WI38 (cell line): ENCODE measurements around the gene MMP10.
"Not testable (repeated sequence)": the region's sequence is repeated elsewhere in the genome, so short reads cannot be mapped to it uniquely, and the experiment has no call there.

Experiments
- H3K4me3 ChIP-seq: 2 replicates; pipeline ENCODE4 v1.5.1; 2011; ENCODE audit warnings: low read depth, mild to moderate bottlenecking, control low read depth, low read length
- TF ChIP-seq, protein P1 (sequence below): IDR thresholded peaks from 2 replicates; pipeline ENCODE4 v1.5.1; 2012; ENCODE audit warnings: low read depth, mild to moderate bottlenecking, control low read depth, low read length

Gene MMP10

DNA sequence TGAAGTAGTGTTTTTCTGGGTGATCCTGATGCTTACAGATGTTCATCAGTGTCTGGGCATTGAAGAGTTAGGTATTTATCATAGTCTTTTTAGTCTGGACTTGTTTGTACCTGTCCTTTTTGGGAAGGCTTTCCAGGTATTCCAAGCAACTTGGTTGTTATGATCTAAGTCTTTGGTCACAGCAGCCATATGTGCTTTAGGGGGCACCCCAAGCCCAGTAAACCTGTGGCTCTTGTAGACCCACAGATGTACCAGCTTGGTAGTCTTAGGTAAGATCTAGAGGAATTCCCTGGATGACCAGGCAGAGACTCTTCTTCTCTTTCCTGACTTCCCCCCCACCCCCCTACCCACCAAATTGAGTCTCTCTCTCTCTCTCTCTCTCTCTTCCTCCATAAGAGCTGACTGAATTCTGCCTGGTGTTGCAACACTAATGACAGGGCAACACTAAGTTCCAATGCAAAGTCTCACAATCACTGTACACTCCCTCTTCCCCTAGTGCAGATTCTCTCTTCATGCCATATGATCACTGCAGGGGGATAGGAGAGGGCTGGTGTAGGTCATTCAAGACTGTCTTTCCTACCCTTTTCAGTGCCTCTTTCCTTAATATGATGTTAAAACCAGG, 31.2 kb downstream of the MMP10 start:
- no peak overlapping the region for H3K4me3 ChIP-seq
- TF ChIP-seq, protein P1, sequence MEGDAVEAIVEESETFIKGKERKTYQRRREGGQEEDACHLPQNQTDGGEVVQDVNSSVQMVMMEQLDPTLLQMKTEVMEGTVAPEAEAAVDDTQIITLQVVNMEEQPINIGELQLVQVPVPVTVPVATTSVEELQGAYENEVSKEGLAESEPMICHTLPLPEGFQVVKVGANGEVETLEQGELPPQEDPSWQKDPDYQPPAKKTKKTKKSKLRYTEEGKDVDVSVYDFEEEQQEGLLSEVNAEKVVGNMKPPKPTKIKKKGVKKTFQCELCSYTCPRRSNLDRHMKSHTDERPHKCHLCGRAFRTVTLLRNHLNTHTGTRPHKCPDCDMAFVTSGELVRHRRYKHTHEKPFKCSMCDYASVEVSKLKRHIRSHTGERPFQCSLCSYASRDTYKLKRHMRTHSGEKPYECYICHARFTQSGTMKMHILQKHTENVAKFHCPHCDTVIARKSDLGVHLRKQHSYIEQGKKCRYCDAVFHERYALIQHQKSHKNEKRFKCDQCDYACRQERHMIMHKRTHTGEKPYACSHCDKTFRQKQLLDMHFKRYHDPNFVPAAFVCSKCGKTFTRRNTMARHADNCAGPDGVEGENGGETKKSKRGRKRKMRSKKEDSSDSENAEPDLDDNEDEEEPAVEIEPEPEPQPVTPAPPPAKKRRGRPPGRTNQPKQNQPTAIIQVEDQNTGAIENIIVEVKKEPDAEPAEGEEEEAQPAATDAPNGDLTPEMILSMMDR: no peak

DNA sequence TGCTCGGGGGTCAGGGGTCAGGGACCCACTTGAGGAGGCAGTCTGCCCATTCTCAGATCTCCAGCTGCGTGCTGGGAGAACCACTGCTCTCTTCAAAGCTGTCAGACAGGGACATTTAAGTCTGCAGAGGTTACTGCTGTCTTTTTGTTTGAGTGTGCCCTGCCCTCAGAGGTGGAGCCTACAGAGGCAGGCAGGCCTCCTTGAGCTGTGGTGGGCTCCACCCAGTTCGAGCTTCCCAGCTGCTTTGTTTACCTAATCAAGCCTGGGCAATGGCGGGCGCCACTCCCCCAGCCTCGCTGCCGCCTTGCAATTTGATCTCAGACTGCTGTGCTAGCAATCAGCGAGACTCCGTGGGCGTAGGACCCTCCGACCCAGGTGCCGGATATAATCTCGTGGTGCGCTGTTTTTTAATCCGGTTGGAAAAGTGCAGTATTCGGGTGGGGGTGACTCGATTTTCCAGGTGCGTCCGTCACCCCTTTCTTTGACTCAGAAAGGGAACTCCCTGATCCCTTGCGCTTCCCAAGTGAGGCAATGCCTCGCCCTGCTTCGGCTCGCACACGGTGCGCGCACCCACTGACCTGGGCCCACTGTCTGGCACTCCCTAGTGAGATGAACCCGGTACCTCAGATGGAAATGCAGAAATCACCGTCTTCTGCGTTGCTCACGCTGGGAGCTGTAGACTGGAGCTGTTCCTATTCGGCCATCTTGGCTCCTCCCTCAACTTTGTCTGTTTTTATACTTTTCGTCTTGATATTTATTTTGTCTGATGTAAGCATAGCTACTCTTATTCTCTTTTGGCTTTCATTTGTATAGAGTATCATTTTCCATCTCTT, 33.5 kb downstream of the MMP10 start:
- not testable (repeated sequence) for H3K4me3 ChIP-seq

DNA sequence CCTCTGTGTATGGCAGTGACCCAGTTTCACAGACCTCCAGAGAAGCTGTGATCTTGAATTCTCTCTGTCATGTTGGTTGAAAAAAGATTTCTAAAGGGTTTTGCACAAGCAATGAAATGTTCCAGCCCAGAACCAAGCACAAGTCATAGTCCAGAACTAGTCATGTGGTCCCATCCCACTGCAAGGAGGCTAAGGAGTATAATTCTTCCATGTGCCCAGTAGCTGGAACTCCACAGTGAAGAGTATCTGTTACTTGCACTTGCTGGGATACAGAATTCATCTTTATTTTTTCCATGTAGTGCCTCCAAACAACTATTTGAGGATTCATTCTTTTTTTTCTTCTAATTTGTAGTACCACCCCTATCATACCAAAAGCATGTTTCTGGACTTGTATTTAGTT, 45.8 kb downstream of the MMP10 start:
- no peak overlapping the region for H3K4me3 ChIP-seq
- TF ChIP-seq, protein P1: no peak

DNA sequence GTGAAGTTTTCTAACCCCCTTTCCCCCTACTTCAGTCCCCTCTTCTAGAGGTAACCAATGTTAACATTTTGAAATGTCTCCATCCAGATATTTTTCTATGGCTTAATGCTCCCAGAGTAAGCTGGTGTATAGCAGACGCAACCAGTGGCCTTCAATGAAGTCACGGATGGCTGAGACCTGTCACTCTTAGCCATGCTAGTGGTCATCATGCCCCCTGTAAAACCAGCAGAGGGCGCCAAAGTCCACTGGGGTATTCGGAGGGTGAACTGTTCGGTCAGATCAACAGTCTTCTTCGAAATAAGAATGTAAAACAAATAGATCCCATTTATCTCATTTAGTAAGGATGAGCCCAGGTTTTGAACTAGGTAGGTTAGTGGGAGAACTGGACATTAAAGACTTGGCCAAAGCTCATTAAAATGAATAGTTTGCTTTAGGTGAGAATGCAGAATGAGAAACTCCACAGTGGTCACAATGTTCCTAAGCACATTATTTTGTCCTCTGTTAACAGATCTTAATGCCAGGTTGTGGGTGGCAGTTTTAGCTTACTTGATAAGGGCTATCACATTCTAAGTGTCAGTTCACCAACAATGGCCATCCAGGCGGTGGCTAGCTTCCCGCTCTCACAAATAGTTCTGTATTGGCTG, 47.1 kb downstream of the MMP10 start:
- TF ChIP-seq, protein P1: peak; percentile 79
- H3K4me3 ChIP-seq: no peak overlapping the region

DNA sequence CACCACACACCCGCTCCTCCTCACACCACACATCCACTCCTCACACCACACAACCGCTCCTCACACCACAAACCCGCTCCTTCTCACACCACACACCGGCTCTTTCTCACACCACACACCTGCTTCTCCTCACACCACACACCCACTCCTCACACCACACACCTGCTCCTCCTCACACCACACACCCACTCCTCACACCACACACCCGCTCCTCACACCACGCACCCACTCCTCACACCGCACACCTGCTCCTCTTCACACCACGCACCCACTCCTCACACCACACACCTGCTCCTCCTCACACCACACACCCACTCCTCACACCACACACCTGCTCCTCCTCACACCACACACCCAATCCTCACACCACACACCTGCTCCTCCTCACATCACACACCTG, 49.5 kb downstream of the MMP10 start:
- H3K4me3 ChIP-seq: not testable (repeated sequence)

DNA sequence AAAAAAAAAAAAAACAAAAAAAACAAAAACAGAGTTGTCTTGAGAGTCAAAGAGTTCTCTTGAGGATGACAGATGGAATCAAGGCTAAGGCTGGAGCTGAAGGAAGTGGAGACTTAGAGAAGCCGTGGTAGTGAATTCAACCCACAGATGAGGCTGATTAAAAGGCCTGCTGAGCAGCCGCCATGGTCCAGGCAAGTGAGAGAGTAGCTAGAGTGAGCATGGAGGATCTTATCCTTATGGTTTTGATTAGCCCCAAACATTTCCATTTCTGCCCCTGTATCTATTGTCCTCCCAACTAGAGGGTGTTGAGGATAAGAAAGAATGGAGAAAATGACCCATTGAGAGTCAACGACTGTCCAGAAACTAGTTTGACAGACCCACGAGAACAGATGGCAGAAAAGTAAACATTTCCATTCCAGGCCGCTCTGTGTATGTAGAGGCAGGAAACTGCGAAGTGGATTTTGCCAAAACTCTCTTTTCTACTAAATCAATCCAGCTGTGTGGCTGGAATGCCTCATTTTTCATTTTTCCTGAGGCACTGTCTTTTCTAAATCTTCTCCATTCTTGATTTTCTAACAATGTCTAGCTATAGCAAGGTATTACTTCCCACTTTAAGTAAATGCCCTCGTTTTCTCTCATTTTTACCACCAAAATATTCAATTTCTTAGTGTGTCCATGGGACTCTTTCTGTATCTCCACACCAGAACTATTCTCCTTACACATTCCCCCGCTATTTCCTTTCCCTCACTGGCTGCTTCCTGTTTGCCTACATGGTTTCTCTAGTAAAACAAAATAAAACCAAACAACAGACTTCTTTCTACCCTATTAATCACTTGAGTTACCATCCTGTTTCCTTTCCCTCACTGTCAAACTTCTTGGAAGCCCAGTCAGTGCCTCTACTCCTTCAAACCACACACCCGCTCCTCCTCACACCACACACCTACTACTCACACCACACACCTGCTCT, 50.3 kb downstream of the MMP10 start:
- TF ChIP-seq, protein P1: no peak
- H3K4me3 ChIP-seq: no peak overlapping the region

DNA sequence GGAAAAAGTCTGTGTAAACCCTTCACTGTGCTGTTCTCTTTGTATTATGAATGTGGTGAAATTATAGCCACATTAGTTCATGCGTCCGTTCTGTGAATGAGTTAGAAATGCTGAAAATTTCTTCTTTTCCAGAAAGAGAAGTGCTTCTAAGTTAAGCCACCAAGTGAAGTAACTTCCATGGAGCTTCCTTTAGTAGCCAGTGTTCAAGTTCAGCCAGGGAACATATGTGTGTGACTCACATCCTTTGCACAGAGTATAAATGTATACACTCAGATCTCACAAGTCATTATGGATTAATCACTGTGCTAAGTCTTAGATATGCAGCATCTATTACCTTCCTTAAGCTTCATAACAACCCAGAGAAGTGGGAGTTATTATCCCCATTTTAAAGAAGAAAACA, 52.5 kb downstream of the MMP10 start:
- H3K4me3 ChIP-seq: no peak overlapping the region
- TF ChIP-seq, protein P1: no peak
